ENCODE measurements around the gene ADGRE3.
"Not testable (repeated sequence)": the region's sequence is repeated elsewhere in the genome, so short reads cannot be mapped to it uniquely, and the experiment has no call there.

Gene ADGRE3

GRCh38 chr19:14670408-14670807, 4.2 kb downstream of the ADGRE3 start:
- DNase-seq (ENCODE audit: low read depth in 2 of 2) = no peak

GRCh38 chr19:14669940-14670339, 4.7 kb downstream of the ADGRE3 start:
- DNase-seq (ENCODE audit: low read depth in 2 of 2) = no peak

GRCh38 chr19:14661372-14661924, 13.2 kb downstream of the ADGRE3 start:
- DNase-seq (ENCODE audit: low read depth in 2 of 2) = no peak

GRCh38 chr19:14659874-14660489, 14.7 kb downstream of the ADGRE3 start:
- DNase-seq (ENCODE audit: low read depth in 2 of 2) = no peak

- DNase-seq (ENCODE audit: low read depth in 2 of 2) = no peak
Measured at GRCh38 chr19:14655726-14656125, 18.9 kb downstream of the ADGRE3 start.

- DNase-seq (ENCODE audit: low read depth in 2 of 2) = no peak
Measured at GRCh38 chr19:14654786-14655560, 19.7 kb downstream of the ADGRE3 start.

- no peak for DNase-seq (ENCODE audit: low read depth in 2 of 2)
Measured at GRCh38 chr19:14650161-14650560, 24.5 kb downstream of the ADGRE3 start.

- no peak for DNase-seq (ENCODE audit: low read depth in 2 of 2)
Measured at GRCh38 chr19:14649020-14649419, 25.6 kb downstream of the ADGRE3 start.

GRCh38 chr19:14648506-14648905, 26.1 kb downstream of the ADGRE3 start:
- no peak for DNase-seq (ENCODE audit: low read depth in 2 of 2)

- DNase-seq (ENCODE audit: low read depth in 2 of 2) = no peak
Measured at GRCh38 chr19:14639536-14640277, 34.9 kb downstream of the ADGRE3 start.

- DNase-seq (ENCODE audit: low read depth in 2 of 2) = no peak
Measured at GRCh38 chr19:14632286-14632685, 42.4 kb downstream of the ADGRE3 start.

GRCh38 chr19:14629557-14629956, 45.1 kb downstream of the ADGRE3 start:
- no peak for DNase-seq (ENCODE audit: low read depth in 2 of 2)

GRCh38 chr19:14624491-14624890, 50.2 kb downstream of the ADGRE3 start:
- DNase-seq (ENCODE audit: low read depth in 2 of 2) = not testable (repeated sequence)

GRCh38 chr19:14619404-14619803, 55.2 kb downstream of the ADGRE3 start:
- no peak for DNase-seq (ENCODE audit: low read depth in 2 of 2)

- no peak for DNase-seq (ENCODE audit: low read depth in 2 of 2)
Measured at GRCh38 chr19:14616407-14616806, 58.2 kb downstream of the ADGRE3 start.

GRCh38 chr19:14615623-14616022, 59.0 kb downstream of the ADGRE3 start:
- DNase-seq (ENCODE audit: low read depth in 2 of 2) = no peak

- no peak for DNase-seq (ENCODE audit: low read depth in 2 of 2)
Measured at GRCh38 chr19:14614099-14614412, 60.6 kb downstream of the ADGRE3 start.

GRCh38 chr19:14613399-14614098, 61.1 kb downstream of the ADGRE3 start:
- DNase-seq (ENCODE audit: low read depth in 2 of 2) = not testable (repeated sequence)

GRCh38 chr19:14612657-14613056, 62.0 kb downstream of the ADGRE3 start:
- no peak for DNase-seq (ENCODE audit: low read depth in 2 of 2)

GRCh38 chr19:14612242-14612641, 62.4 kb downstream of the ADGRE3 start:
- not testable (repeated sequence) for DNase-seq (ENCODE audit: low read depth in 2 of 2)

GRCh38 chr19:14611051-14611450, 63.6 kb downstream of the ADGRE3 start:
- DNase-seq (ENCODE audit: low read depth in 2 of 2) = no peak

- no peak for DNase-seq (ENCODE audit: low read depth in 2 of 2)
Measured at GRCh38 chr19:14606627-14607026, 68.0 kb downstream of the ADGRE3 start.

Data from activated CD8-positive, alpha-beta memory T cell treated with anti-CD3 and anti-CD28 coated beads for 4 hours (primary cell).